Measurements from ENCODE around the gene VCX2.
"Not testable (repeated sequence)": the region's sequence is repeated elsewhere in the genome, so short reads cannot be mapped to it uniquely, and the experiment has no call there.

Gene VCX2

GRCh38 chrX:8121391-8121790 lies 49.7 kb downstream of the VCX2 start:
- DNase-seq (ENCODE audit: low read depth), result not testable (repeated sequence)

All from activated T-cell treated with anti-CD3 and anti-CD28 coated beads for 24 hours (primary cell).